Smooth muscle cell of the brain vasculature (primary cell): Measurements from ENCODE around the gene ZNF540.
"Not testable (repeated sequence)": the region's sequence is repeated elsewhere in the genome, so short reads cannot be mapped to it uniquely, and the experiment has no call there.

Experiments used
- DNase-seq: peaks from one replicate; pipeline ENCODE4 v3.0.0-alpha.2; 2012; ENCODE audit warnings: low read depth, low spot score

ZNF540 gene

GRCh38 chr19:37594304-37594981 lies at the start of gene ZNF540, which contains the start of gene ZNF571:
TSS of gene ZNF540 (plus strand) at chr19:37594876. CDS start at chr19:37598448, 3,572 bp downstream.
TSS of gene ZNF571 (minus strand) at chr19:37594792. CDS start at chr19:37586676, 8,116 bp downstream.
- DNase-seq, result peak; percentile 65

GRCh38 chr19:37551129-37551993 lies 43.3 kb upstream of the ZNF540 start:
- no peak for DNase-seq

GRCh38 chr19:37563518-37563917 lies 31.2 kb upstream of the ZNF540 start:
- DNase-seq, result no peak

- DNase-seq, result no peak
Observed at GRCh38 chr19:37564624-37565369, 29.9 kb upstream of the ZNF540 start.

- DNase-seq, result no peak
Observed at GRCh38 chr19:37565370-37565669, 29.4 kb upstream of the ZNF540 start.

- DNase-seq, result no peak
Observed at GRCh38 chr19:37572203-37572602, 22.5 kb upstream of the ZNF540 start.

GRCh38 chr19:37583340-37583739 lies 11.3 kb upstream of the ZNF540 start:
- DNase-seq, result no peak

- no peak for DNase-seq
Observed at GRCh38 chr19:37593996-37594303, 726 bp upstream of the ZNF540 start.

- DNase-seq, result no peak
Observed at GRCh38 chr19:37594982-37595382, 306 bp downstream of the ZNF540 start.

- no peak for DNase-seq
Observed at GRCh38 chr19:37635076-37636056, 40.7 kb downstream of the ZNF540 start.

- DNase-seq, result no peak
Observed at GRCh38 chr19:37654118-37654517, 59.4 kb downstream of the ZNF540 start.

GRCh38 chr19:37654629-37655300 lies 60.1 kb downstream of the ZNF540 start:
- DNase-seq, result no peak

- peak; percentile 60 for DNase-seq
Observed at GRCh38 chr19:37655301-37655688, 60.6 kb downstream of the ZNF540 start, which contains the start of gene ZFP30. TSS of gene ZFP30 (minus strand) at chr19:37655465. CDS start at chr19:37647822, 7,643 bp downstream.

- DNase-seq, result peak; percentile 36
Observed at GRCh38 chr19:37655689-37656371, 61.2 kb downstream of the ZNF540 start.

GRCh38 chr19:37657157-37657556 lies 62.5 kb downstream of the ZNF540 start:
- not testable (repeated sequence) for DNase-seq
